ENCODE measurements around the gene APOC3.

DNA sequence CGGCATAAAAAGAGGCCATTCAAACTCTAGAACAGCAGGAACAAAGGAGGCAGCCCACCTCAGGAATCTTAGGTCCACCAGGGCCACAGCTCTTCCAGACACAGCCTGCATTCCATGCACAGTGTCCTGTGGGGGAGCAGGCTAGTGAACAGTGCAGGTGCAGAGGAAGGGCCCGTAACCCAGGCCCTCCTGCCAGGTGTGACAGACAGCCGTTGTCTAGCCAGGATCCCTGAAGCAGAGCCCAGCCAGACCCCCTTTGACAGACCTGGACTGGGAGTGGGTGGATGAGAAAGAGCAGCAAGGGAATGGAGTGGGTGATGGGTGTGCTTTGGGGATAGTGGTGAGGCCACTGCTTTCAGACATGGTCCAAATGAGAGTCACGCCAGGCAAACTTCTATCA, 40.7 kb upstream of the APOC3 start:
- TF ChIP-seq, protein P1, sequence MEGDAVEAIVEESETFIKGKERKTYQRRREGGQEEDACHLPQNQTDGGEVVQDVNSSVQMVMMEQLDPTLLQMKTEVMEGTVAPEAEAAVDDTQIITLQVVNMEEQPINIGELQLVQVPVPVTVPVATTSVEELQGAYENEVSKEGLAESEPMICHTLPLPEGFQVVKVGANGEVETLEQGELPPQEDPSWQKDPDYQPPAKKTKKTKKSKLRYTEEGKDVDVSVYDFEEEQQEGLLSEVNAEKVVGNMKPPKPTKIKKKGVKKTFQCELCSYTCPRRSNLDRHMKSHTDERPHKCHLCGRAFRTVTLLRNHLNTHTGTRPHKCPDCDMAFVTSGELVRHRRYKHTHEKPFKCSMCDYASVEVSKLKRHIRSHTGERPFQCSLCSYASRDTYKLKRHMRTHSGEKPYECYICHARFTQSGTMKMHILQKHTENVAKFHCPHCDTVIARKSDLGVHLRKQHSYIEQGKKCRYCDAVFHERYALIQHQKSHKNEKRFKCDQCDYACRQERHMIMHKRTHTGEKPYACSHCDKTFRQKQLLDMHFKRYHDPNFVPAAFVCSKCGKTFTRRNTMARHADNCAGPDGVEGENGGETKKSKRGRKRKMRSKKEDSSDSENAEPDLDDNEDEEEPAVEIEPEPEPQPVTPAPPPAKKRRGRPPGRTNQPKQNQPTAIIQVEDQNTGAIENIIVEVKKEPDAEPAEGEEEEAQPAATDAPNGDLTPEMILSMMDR (IDR thresholded peaks at IDR 0.05): no peak
- no peak for TF ChIP-seq POLR2A (IDR thresholded peaks at IDR 0.05)

All from body of pancreas (tissue), 4 donors.